Calu3 (cell line): ENCODE measurements around the gene STIM2. TPM values are rescaled to one million over a fixed set of nuclear protein-coding genes. Genes with fewer than 3 reads are reported as not detected.

ENCODE experiments used
- BruUV-seq: library from RNA; stranded (reverse); fragments of 400-500 nt; replicated peaks from 2 replicates; lab custom pipeline; 2021; lab: Mats Ljungman, UMichigan
- CTCF ChIA-PET: fragments of 300-600 bp; sonication (Branson Sonifier 250); formaldehyde crosslinking; loops from one replicate; lab custom pipeline; 2022; ENCODE audit warnings: antibody characterized with exemption; lab: Charles Lee
- DNase-seq: peaks from one replicate; pipeline ENCODE4 v3.0.0; 2022
- H3K27ac Mint-ChIP-seq: one replicate; pipeline ENCODE4 v1.8.0; 2022; ENCODE audit warnings: mixed read lengths; ENCODE audit not compliant: unreplicated experiment
- H3K27me3 Mint-ChIP-seq: one replicate; pipeline ENCODE4 v1.8.0; 2022; ENCODE audit warnings: mixed read lengths; ENCODE audit not compliant: unreplicated experiment
- H3K36me3 Mint-ChIP-seq: one replicate; pipeline ENCODE4 v1.8.0; 2022; ENCODE audit warnings: mild to moderate bottlenecking, moderate library complexity, mixed read lengths; ENCODE audit not compliant: insufficient read depth, unreplicated experiment
- H3K4me1 Mint-ChIP-seq: one replicate; pipeline ENCODE4 v1.8.0; 2022; ENCODE audit warnings: mild to moderate bottlenecking, low read depth, mixed read lengths; ENCODE audit not compliant: unreplicated experiment
- H3K4me3 Mint-ChIP-seq: one replicate; pipeline ENCODE4 v1.8.0; 2022; ENCODE audit warnings: mild to moderate bottlenecking, low read depth, moderate library complexity, mixed read lengths; ENCODE audit not compliant: unreplicated experiment
- H3K9me3 Mint-ChIP-seq: one replicate; pipeline ENCODE4 v1.8.0; 2022; ENCODE audit warnings: low read depth, mixed read lengths; ENCODE audit not compliant: unreplicated experiment
- intact Hi-C: fragments of 100-400 bp; cut with micrococcal nuclease; formaldehyde crosslinking; loops from one replicate; pipeline ENCODE4 v1.10.0; 2022; ENCODE audit not compliant: unreplicated experiment
- total RNA-seq: library from RNA; stranded (reverse); gene quantifications from 2 replicates; pipeline ENCODE4 v1.2.3, GENCODE V29; 2022
- TF ChIP-seq, protein P1 (sequence below): fragments of 200-600 bp; IDR thresholded peaks from one replicate; pipeline ENCODE4 v1.8.0; 2022; ENCODE audit warnings: antibody characterized with exemption; ENCODE audit not compliant: unreplicated experiment

Gene STIM2
- total RNA-seq, 1 experiment from 2014 or later = 24.2 TPM

DNA sequence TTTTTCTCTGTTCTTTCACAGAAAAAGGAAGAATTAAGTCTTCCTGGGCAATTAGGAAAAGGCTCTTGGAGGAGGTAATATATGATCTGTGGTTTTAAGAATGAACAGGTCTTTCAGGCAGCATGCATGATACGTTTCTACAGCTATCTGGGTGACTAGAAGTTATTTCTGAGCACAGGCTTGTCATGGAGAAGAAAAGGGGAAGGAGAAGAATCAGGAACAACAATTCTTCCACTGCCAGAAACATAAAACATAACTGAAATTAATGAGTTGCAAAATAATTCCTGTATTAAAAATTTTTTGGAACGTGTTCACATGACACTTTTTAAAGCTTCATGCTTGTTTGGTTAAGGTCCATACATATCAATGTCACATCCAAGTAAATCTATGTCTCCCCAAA, 17.7 kb upstream of the STIM2 start:
- CTCF ChIA-PET = no interaction called here
- BruUV-seq = no TSS peak

DNA sequence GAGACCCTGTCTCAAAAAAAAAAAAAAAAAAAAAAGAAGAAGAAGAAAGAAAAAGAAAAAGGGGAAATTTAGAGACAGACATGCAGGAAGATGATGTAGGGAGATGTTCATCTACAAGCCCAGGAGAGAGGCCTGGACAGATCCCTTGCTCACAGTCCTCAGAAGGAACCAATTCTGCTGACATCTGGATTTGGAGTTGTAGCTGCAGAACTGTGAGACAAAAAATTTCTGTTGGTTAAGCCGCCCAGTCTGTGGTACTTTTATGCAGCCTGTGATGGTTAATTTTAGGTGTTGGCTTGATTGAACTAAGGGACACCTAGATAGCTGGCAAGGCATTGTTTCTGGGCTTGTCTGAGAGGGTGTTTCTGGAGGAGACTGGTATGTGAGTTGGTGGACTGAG, 10.1 kb upstream of the STIM2 start:
- H3K4me3 Mint-ChIP-seq = no peak overlapping the region
- H3K9me3 Mint-ChIP-seq = no peaks in the 10 kb centered on the region
- no peaks in the 10 kb centered on the region for H3K27me3 Mint-ChIP-seq
- H3K4me1 Mint-ChIP-seq = no peaks in the 10 kb centered on the region
- DNase-seq = no peak
- H3K36me3 Mint-ChIP-seq = no peaks in the 10 kb centered on the region
- intact Hi-C loops = no loop called here
- H3K27ac Mint-ChIP-seq = no peak overlapping the region
- TF ChIP-seq, protein P1, sequence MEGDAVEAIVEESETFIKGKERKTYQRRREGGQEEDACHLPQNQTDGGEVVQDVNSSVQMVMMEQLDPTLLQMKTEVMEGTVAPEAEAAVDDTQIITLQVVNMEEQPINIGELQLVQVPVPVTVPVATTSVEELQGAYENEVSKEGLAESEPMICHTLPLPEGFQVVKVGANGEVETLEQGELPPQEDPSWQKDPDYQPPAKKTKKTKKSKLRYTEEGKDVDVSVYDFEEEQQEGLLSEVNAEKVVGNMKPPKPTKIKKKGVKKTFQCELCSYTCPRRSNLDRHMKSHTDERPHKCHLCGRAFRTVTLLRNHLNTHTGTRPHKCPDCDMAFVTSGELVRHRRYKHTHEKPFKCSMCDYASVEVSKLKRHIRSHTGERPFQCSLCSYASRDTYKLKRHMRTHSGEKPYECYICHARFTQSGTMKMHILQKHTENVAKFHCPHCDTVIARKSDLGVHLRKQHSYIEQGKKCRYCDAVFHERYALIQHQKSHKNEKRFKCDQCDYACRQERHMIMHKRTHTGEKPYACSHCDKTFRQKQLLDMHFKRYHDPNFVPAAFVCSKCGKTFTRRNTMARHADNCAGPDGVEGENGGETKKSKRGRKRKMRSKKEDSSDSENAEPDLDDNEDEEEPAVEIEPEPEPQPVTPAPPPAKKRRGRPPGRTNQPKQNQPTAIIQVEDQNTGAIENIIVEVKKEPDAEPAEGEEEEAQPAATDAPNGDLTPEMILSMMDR = no peak
- CTCF ChIA-PET = no interaction called here
- no TSS peak for BruUV-seq

More for the DNA sequence above, 17.7 kb upstream of the STIM2 start:
- DNase-seq = no peak
- TF ChIP-seq, protein P1 = no peak
- no peaks in the 10 kb centered on the region for H3K36me3 Mint-ChIP-seq
- no peaks in the 10 kb centered on the region for H3K4me1 Mint-ChIP-seq
- H3K4me3 Mint-ChIP-seq = no peak overlapping the region
- H3K9me3 Mint-ChIP-seq = no peaks in the 10 kb centered on the region
- no peaks in the 10 kb centered on the region for H3K27me3 Mint-ChIP-seq
- intact Hi-C loops = no loop called here
- no peak overlapping the region for H3K27ac Mint-ChIP-seq

DNA sequence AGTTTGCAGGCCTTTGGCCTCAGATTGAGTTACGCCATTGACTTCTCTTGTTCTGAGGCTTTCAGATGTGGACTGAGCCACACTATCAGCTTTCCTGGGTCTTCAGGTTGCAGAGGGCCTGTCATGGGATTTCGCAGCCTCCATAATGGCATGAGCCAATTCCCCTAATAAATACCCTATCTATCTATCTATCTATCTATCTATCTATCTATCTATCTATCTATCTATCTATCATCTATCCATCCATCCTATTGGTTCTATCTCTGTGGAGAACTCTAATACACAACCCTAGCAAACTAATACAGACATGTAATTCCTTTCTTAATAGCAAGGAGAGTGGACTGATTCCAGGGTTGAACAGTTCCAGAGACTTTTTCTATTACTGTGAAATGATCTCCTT, 9.5 kb upstream of the STIM2 start:
- BruUV-seq = no TSS peak
- intact Hi-C loops = no loop called here
- H3K9me3 Mint-ChIP-seq = no peaks in the 10 kb centered on the region
- CTCF ChIA-PET = no interaction called here
- TF ChIP-seq, protein P1 = no peak
- no peaks in the 10 kb centered on the region for H3K4me1 Mint-ChIP-seq
- H3K27ac Mint-ChIP-seq = no peak overlapping the region
- DNase-seq = no peak
- H3K4me3 Mint-ChIP-seq = no peak overlapping the region
- no peaks in the 10 kb centered on the region for H3K36me3 Mint-ChIP-seq
- no peaks in the 10 kb centered on the region for H3K27me3 Mint-ChIP-seq

DNA sequence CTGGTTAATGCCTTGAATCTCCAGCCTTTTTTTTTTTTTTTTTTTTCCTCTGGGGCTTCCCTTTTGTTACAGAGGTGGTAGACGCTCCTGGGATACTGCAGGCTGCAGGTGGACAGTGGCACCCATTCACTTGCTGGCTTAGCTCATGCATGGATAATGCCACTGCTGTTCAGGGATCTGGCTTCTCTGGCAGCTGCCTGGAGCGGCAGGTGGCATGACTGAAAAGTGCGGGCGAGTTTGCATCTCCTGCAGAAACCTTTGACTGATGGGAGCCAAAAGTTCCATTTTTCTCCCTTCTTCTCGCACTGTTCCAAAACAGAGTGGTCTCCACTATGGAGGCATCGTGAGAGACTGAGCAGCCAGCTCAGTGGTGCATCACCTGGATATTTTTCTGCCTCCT, 5.9 kb upstream of the STIM2 start:
- Mint-ChIP-seq H3K9me3 (no peaks in the 10 kb centered on the region), H3K4me1 (peaks cover 10% of the 10 kb centered on the region), H3K27me3 (no peaks in the 10 kb centered on the region), H3K4me3 (no peak overlapping the region), H3K27ac (no peak overlapping the region), H3K36me3 (peaks cover 13% of the 10 kb centered on the region)
- no TSS peak for BruUV-seq
- CTCF ChIA-PET = no interaction called here
- DNase-seq = no peak
- TF ChIP-seq, protein P1 = no peak
- intact Hi-C loops = no loop called here
